HG03565 (cell line): Measurements from ENCODE around the gene NEDD8.

Source experiments
- ATAC-seq: cut with Tn5 transposase; IDR thresholded peaks from one replicate; pipeline ENCODE4 v1.9.1; 2021; ENCODE audit warnings: mild to moderate bottlenecking, moderate library complexity; ENCODE audit not compliant: unreplicated experiment

The NEDD8 gene

DNA sequence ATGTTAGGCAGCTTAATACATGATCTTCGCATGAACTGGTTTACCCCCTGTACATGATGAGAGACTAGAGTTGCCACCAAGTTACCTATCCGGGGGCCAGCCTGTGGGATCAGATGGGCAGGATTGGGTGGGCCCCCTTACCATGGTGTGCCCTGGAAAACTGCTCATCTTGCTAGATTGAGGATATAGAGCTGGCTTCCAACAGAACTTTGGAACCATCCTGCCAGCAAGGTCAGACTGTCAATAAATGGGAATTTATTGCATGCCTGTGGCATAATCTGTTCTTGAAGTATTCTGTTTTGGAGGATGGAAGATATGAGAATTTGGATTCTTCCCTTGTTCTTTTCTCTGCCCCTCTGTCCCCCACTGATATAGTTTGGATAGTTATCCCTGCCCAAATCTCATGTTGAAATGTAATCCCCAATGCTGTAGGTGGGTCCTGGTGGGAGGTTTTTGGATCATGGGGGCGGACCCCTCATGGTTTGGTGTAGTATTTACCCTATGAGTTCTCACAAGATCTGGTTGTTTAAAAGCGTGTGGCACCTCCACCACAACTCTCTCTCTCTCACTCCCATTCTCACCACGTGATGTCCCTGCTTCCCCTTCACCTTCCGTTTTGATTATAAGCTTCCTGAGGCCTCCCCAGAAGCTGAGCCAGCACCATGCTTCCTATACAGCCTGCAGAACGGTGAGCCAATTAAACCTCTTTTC lies 33.2 kb downstream of the NEDD8 start:
- no peak for ATAC-seq

GRCh38 chr14:24197056-24197450 lies 35.1 kb downstream of the NEDD8 start:
- no peak for ATAC-seq

- peak; percentile 2 for ATAC-seq
These were observed 35.8 kb downstream of the NEDD8 start for GRCh38 chr14:24196071-24197055.

DNA sequence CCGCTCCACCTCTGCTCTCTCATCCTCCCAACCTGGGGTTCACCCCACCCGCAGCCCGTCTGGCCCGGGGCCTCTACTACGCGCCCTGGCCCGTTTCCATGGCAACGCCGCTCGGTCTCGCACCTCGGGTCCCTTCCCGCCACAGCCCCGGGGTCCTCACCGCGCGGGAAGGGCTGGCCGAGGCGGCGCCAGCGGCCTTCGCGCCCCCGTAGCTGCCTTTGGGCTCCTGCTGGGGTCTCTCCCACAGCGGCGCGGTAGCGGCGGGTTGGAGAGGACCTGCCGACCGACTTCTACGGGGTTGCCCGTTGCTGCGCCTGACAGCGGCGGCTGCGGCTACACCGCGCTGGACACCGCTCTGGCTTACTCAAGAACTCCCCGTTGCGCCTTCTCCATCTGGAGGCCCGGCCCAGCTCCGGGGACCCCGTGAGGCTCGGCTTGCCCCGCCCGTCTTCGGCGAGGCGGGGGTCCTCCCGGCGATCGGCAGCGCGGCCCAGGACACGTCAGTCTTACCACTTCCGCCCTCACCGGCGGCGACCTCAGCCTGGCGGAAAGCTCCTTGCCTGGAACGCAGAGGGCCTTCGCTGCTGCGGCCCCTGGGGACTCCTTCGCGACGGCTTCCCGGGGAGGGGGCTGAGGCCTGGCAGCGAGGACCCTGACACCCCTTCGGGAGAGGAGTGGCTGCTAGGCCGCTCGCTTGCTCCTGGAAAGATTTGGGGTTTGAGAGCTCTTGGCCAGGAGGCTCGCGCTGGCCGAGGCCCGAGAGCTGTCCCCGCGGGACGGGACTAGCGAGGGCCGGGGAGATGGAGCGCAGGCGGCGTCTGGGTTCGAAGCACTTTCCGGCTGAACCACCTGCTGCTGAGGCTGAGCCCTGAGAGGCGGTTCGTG lies 36.7 kb downstream of the NEDD8 start, which contains the start of gene TM9SF1:
TM9SF1 (minus strand) TSS at position 256 of the 885 bp plus-strand sequence. CDS start 422 bp downstream, outside the sequence.
- peak; percentile 72 for ATAC-seq

GRCh38 chr14:24194873-24195185 lies 37.3 kb downstream of the NEDD8 start:
- ATAC-seq = no peak

GRCh38 chr14:24194186-24194872 lies 37.8 kb downstream of the NEDD8 start:
- no peak for ATAC-seq

DNA sequence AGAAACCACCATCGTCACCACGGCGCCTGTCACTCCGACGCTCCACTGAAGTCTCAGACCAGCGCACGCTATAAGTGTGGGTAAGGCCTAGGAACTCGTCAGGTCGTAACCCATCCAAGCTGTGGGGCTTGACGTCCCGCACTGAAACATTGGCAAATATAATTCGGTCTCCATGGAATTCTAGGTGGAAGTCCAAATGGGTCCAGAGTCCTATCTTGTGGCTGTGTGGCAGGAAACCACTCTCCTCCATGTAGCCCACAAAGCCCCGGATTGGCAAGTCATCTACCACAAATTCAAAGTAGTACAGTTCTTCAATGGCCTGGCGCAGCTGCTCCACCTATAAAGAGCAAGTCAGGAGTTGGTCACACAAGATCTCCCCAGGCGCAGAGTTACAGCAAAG lies 39.2 kb downstream of the NEDD8 start:
- ATAC-seq = no peak

DNA sequence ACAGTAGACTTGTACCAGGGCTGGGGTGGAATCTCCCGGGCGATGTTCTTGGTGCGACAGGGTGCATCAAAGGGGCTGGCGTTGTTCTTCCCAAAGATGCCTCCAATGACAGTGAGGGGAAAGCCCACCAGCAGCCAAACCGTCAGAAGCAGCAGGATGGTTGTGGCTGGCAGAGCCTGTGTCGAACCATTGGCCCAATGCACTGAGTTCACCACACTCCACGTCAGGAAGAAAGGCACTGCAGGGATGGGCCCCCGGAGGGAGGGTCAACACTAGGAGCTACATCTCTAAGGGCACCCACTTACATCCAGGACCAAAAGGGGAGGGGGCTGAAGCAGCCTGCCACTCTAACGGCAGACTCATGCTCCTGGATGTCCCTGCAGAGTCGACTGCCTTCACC lies 41.8 kb downstream of the NEDD8 start:
- ATAC-seq = no peak

DNA sequence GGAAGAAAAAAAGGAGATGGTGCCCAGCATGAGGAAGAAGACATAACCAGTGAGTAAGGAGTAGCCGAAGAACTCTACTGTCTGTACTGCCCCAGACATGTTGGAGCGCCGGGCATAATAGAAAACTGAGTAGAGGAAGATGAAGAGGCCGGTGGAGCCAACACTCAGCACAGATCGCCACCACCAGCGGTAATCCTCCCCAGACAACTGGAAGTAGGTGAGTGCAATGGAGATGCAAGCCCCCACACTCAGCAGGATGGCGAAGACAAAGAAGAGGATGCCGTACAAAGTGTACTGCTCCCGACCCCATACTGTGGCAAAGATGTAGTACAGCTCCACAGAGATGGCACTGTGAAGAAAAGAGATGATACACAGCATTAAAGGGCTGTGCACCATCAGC lies 42.7 kb downstream of the NEDD8 start:
- no peak for ATAC-seq

GRCh38 chr14:24189059-24189375 lies 43.1 kb downstream of the NEDD8 start:
- no peak for ATAC-seq

DNA sequence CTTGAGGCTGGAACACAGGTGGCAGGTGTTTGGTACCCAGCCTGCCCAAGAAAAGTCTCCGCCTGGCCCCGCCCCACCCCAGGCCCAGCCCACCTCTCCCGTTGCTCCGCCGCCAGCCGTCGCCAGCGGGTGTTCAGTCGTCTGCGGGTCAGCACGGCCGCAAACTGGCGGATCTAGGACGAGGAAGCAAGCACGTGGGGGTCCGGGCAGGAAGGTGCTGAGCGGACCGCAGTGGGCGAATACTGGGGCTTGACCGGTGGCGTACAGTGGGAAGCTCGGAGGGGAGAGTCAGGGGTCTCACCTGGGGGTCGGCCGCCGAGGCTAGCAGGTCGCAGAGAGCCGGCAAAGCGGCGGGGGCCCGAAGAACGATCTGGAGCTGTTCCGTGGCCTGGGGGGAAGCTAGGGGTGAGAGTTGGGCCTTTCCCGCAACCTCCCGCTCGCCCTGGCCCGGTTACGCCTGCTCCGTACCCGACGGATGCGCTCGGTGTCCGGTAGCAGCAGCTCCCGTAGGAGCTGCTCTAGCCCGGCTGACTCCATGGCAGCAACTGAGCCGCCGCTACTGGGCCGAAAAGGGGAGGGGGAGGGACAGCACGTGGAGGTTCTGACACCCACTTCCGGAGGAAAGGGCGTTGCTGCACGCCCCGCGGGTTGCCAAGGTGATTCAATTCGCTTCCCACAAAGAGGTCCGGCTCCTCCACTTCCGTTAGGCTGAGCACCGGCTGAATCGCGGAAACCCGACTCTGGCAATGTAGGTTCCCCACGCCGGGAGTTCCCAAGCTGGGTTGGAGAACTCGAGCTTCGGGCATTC lies 43.7 kb downstream of the NEDD8 start, which contains the start of gene IPO4:
IPO4 (minus strand) TSS at position 566 of the 808 bp plus-strand sequence; CDS start at position 537, 29 bp downstream.
- ATAC-seq = peak; percentile 88

DNA sequence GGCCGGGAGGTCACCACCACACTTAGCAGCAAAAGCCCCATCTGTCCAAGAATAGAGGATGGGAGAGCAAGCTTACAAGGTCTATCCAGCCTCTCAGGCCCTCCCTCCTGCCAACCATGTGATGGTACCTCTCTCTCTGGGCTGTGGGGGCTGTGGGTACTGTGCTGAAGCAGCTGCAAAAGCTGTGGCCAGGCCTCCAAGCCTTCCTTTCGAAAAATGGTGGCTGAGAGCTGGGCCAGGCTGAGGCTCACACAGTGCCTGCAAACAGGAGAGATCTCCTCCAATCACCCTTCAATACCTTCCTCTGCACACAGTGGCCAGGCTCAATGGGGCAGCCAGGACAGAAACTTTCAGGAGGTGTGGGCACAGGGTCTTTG lies 44.6 kb downstream of the NEDD8 start:
- ATAC-seq = no peak

DNA sequence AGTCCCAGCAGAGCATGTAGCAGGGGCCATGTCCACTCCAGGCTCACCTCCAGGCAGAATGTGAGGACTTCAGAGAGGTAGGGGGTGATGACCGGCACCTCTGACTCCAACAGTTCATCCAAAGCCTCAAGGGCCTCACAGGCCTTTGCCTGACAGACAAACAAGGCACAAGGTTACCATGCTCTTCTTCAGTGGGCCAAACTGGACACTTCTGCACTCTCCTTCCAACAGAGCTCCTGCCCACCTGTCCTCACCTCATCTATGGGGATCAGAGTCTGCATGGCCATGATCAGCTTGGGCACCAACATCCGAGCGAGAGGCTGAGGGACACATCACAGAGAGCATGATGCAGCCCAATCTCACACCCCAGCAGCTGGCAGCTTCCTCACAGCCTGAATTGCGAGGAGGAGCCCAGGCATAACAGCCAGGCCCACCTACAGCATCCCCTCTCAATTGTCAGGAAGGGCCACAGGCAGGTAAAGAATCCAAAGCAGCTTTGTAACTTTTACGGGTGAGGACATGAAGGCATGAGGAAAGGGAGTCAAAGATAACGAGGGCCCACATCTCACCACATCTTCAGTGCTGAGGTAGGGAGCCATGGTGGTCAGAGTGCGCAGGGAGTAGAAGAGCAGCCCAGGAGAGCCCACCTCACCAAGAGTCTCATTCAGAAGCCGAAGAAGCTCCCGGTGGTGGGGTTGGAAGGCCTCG lies 45.2 kb downstream of the NEDD8 start:
- ATAC-seq = no peak

GRCh38 chr14:24185741-24186140 lies 46.4 kb downstream of the NEDD8 start:
- no peak for ATAC-seq

DNA sequence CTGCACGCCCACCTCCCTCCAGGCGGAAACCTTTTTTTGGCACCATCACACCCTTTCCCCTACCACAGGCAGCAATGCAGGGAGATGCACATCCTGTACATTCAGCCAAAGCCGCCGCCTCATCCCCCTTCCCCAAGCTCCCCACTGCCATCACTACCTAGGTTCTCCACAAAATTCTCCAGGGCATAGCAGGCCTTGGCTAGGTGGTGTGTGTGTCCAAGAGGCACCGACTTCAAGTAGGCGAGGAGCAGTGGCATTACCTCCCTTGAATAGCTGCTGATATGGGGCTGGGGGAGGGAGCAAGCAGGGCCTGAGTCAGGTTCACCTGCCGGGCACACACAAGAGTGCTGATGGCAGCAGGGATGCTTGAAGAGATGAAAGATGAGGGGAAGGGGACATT lies 47.1 kb downstream of the NEDD8 start:
- no peak for ATAC-seq

GRCh38 chr14:24184104-24184970 lies 47.8 kb downstream of the NEDD8 start:
- ATAC-seq = no peak

DNA sequence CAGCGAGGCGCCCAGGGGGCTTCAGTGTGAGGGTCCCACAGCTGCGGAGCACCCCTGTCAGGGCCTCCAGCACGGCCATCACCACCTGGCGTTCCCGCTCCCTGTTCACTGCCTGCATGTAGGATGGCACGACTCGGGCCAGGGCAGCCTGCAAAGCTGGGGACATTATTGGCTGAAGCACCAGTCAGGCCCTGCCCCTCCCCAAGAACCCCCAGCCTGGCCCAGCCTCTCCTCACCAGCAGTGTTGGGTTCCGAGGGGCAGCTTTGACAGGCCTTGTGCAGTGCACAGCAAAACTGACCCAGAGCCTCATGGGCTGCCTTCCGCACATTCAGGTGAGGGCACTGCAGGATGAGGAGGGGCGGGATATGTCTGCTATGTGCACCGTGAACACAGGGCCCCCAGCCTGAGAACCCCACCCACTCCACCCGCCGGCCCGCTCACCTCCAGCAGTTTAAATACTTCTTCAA lies 49.1 kb downstream of the NEDD8 start:
- ATAC-seq = no peak
